HepG2 (cell line): ENCODE results near the gene RAB40C. TPM values are rescaled to one million over a fixed set of nuclear protein-coding genes. Genes with fewer than 3 reads are reported as not detected.

Experiments
- AGO1 ChIP-seq: fragments of 200-400 bp; formaldehyde crosslinking; IDR thresholded peaks from 2 replicates; pipeline ENCODE4 v1.6.1; 2017; ENCODE audit warnings: mild to moderate bottlenecking, low read depth, low read length, moderate library complexity; ENCODE audit not compliant: poor library complexity, severe bottlenecking
- AGO2 ChIP-seq: fragments of 200-400 bp; formaldehyde crosslinking; optimal IDR thresholded peaks from 2 replicates; pipeline ENCODE3; 2017; ENCODE audit warnings: mild to moderate bottlenecking, low read depth, low read length, moderate library complexity
- EP300 ChIP-seq, 3 experiments: sonication (generic) in 1 of 3; formaldehyde crosslinking in 1 of 3; IDR thresholded peaks; 2 replicates each; pipeline versions ENCODE4 v1.5.1 to v1.6.1; 2011 to 2020; ENCODE audit warnings: low read depth in 2 of 3, low read length in 2 of 3, borderline replicate concordance in 1 of 3, improper control_type of control experiment in 1 of 3, mild to moderate bottlenecking in 1 of 3, missing genetic modification reagents in 1 of 3, moderate library complexity in 1 of 3
- KDM6A ChIP-seq: IDR thresholded peaks from 2 replicates; pipeline ENCODE4 v1.6.1; 2016; ENCODE audit warnings: low read depth
- MIER2 ChIP-seq: IDR thresholded peaks from 2 replicates; pipeline ENCODE4 v1.6.1; 2016; ENCODE audit warnings: missing biosample characterization, missing genetic modification reagents
- SRY ChIP-seq: sonication (generic); formaldehyde crosslinking; IDR thresholded peaks from 2 replicates; pipeline ENCODE4 v1.8.0; 2022; ENCODE audit warnings: mild to moderate bottlenecking, missing genetic modification reagents
- ZBTB10 ChIP-seq: sonication (generic); formaldehyde crosslinking; IDR thresholded peaks from 2 replicates; pipeline ENCODE4 v1.4.0; 2020; ENCODE audit warnings: missing genetic modification reagents, borderline replicate concordance
- ZBTB20 ChIP-seq: sonication (generic); formaldehyde crosslinking; IDR thresholded peaks from 2 replicates; pipeline ENCODE4 v1.8.1; 2023; ENCODE audit warnings: missing genetic modification reagents, low read depth, mild to moderate bottlenecking, borderline replicate concordance
- ZBTB42 ChIP-seq: sonication (generic); formaldehyde crosslinking; IDR thresholded peaks from 2 replicates; pipeline ENCODE4 v1.5.0; 2020; ENCODE audit warnings: mild to moderate bottlenecking, missing genetic modification reagents
- ZFP82 ChIP-seq: sonication (generic); formaldehyde crosslinking; IDR thresholded peaks from 2 replicates; pipeline ENCODE4 v1.5.1; 2020; ENCODE audit warnings: mild to moderate bottlenecking, missing genetic modification reagents, borderline replicate concordance
- ZMAT3 ChIP-seq: sonication (generic); formaldehyde crosslinking; conservative IDR thresholded peaks from 2 replicates; pipeline ENCODE4 v1.7.0; 2021; ENCODE audit warnings: missing genetic modification reagents
- ZNF142 ChIP-seq: sonication (generic); formaldehyde crosslinking; IDR thresholded peaks from 2 replicates; pipeline ENCODE4 v1.4.0; 2020; ENCODE audit warnings: missing genetic modification reagents
- ZNF256 ChIP-seq: sonication (generic); formaldehyde crosslinking; conservative IDR thresholded peaks from 2 replicates; pipeline ENCODE4 v1.4.0; 2020; ENCODE audit warnings: missing genetic modification reagents
- ZNF619 ChIP-seq: sonication (generic); formaldehyde crosslinking; IDR thresholded peaks from 2 replicates; pipeline ENCODE4 v1.4.0; 2020; ENCODE audit warnings: mild to moderate bottlenecking, missing genetic modification reagents
- ZNF75D ChIP-seq: sonication (generic); formaldehyde crosslinking; IDR thresholded peaks from 2 replicates; pipeline ENCODE4 v1.8.1; 2023; ENCODE audit warnings: missing genetic modification reagents, mild to moderate bottlenecking, borderline replicate concordance
- polyA plus RNA-seq, 8 experiments: library from polyadenylated mRNA; depleted of rRNA in 3 of 8; stranded (reverse) in 7 of 8; unstranded in 1 of 8; fragments of >200 nt; fragmentation: Illumina TruSeq in 4 of 8; extraction: Trizol in 4 of 8; gene quantifications; 2 replicates each; pipeline versions ENCODE4 v1.2.1 to v1.2.3, GENCODE V29; 2011 to 2016; ENCODE audit warnings: low read depth in 4 of 8, missing spikeins in 1 of 8, mixed read lengths in 1 of 8; ENCODE audit not compliant: insufficient read depth in 1 of 8
- total RNA-seq, 5 experiments: library from RNA; depleted of rRNA; stranded (reverse); fragments of >200 nt; fragmentation: Illumina TruSeq; extraction: Trizol; gene quantifications; 2 replicates each; pipeline ENCODE4 v1.2.3, GENCODE V29; 2016; ENCODE audit warnings: low read depth in 1 of 5
- TF ChIP-seq, protein P1 (sequence below): sonication (generic); formaldehyde crosslinking; IDR thresholded peaks from 2 replicates; pipeline ENCODE4 v1.4.0; 2020; ENCODE audit warnings: missing genetic modification reagents
- TF ChIP-seq, protein P2 (sequence below): sonication (generic); formaldehyde crosslinking; IDR thresholded peaks from 2 replicates; pipeline ENCODE4 v1.9.0; 2021; ENCODE audit warnings: missing genetic modification reagents, mild to moderate bottlenecking, borderline replicate concordance

RAB40C gene
- total and polyA plus RNA-seq, 2 of the 13 experiments (the other 11 are each of a cell fraction or from before 2014, with no cell fraction given) = 7.7 to 11.5 TPM

DNA sequence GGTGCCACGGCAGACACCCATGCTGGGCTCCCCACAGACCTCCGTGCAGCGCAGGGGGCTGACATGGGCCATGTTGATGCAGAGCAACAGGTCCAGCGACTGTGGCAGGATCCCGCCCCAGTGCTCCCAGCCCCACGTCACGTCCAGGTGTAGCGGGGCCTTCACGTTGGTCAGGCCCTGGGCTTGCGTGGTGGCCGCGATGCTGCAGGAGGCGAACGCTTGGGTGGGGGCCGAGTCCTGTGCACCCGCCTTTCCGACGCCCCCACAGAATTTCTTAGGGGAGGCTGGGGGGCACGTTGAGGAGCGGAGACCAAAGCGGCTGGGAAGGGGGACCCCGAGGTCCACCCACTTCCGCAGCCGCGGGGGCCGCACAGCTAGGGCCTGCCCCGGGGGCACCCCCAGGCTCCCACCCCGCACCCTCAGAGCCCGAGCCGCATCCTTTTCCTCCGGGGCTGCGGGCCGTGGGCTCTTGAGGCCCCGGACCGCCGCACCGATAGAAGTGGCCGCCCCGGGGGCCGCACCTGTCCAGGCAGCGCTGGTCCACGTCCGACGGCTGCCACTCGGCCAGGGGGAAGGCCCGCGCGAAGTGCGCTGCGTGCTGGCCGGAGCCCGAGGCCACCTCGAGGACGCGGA lies 45.8 kb downstream of the RAB40C start (continued):
- TF ChIP-seq, protein P1, sequence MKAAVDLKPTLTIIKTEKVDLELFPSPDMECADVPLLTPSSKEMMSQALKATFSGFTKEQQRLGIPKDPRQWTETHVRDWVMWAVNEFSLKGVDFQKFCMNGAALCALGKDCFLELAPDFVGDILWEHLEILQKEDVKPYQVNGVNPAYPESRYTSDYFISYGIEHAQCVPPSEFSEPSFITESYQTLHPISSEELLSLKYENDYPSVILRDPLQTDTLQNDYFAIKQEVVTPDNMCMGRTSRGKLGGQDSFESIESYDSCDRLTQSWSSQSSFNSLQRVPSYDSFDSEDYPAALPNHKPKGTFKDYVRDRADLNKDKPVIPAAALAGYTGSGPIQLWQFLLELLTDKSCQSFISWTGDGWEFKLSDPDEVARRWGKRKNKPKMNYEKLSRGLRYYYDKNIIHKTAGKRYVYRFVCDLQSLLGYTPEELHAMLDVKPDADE (CRISPR knock-in tag) = no peak
- TF ChIP-seq ZNF75D (CRISPR knock-in tag) (no peak), ZNF142 (CRISPR knock-in tag) (peak; percentile 25; the same call in 1 of the 2 replicates), EP300 (IDR thresholded peaks at IDR 0.05; ENCODE audit: low read depth in 2 of 2, low read length in 2 of 2) (no peak), EP300 (CRISPR knock-in tag; IDR thresholded peaks at IDR 0.05; ENCODE audit: borderline replicate concordance) (no peak), ZMAT3 (peak; percentile 63; the same call in 1 of the 2 replicates), SRY (CRISPR knock-in tag) (peak; percentile 72; the same call in 1 of the 2 replicates), MIER2 (0 out of 2 replicates have a peak, but pooled peaks have one; percentile 1), AGO2 (peak; percentile 63), ZFP82 (CRISPR knock-in tag) (no peak), ZNF619 (0 out of 2 replicates have a peak, but pooled peaks have one; percentile 14), ZBTB10 (CRISPR knock-in tag) (0 out of 2 replicates have a peak, but pooled peaks have one; percentile 27), KDM6A (CRISPR knock-in tag) (no peak), ZNF256 (CRISPR knock-in tag) (no peak), AGO1 (peak; percentile 26), ZBTB42 (CRISPR knock-in tag) (peak; percentile 31; the same call in 1 of the 2 replicates), ZBTB20 (CRISPR knock-in tag) (0 out of 2 replicates have a peak, but pooled peaks have one; percentile 19)
- TF ChIP-seq, protein P2, sequence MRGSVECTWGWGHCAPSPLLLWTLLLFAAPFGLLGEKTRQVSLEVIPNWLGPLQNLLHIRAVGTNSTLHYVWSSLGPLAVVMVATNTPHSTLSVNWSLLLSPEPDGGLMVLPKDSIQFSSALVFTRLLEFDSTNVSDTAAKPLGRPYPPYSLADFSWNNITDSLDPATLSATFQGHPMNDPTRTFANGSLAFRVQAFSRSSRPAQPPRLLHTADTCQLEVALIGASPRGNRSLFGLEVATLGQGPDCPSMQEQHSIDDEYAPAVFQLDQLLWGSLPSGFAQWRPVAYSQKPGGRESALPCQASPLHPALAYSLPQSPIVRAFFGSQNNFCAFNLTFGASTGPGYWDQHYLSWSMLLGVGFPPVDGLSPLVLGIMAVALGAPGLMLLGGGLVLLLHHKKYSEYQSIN (CRISPR knock-in tag) = peak; percentile 64; the same call in 1 of the 2 replicates
